GM12865 (cell line): ENCODE results near the gene NHEJ1.

Experiments used
- DNase-seq: peaks from one replicate; pipeline ENCODE4 v3.0.0; 2010; ENCODE audit warnings: low read depth
- H3K4me3 ChIP-seq: 2 replicates; pipeline ENCODE4 v1.5.1; 2011; ENCODE audit warnings: mild to moderate bottlenecking, low read depth, low read length, control low read depth
- TF ChIP-seq, protein P1 (sequence below): IDR thresholded peaks from 2 replicates; pipeline ENCODE4 v1.5.1; 2011; ENCODE audit warnings: low read length, control low read depth, low read depth, inconsistent platforms; ENCODE audit not compliant: insufficient read depth; ENCODE audit errors: missing control alignments

NHEJ1 gene

DNA sequence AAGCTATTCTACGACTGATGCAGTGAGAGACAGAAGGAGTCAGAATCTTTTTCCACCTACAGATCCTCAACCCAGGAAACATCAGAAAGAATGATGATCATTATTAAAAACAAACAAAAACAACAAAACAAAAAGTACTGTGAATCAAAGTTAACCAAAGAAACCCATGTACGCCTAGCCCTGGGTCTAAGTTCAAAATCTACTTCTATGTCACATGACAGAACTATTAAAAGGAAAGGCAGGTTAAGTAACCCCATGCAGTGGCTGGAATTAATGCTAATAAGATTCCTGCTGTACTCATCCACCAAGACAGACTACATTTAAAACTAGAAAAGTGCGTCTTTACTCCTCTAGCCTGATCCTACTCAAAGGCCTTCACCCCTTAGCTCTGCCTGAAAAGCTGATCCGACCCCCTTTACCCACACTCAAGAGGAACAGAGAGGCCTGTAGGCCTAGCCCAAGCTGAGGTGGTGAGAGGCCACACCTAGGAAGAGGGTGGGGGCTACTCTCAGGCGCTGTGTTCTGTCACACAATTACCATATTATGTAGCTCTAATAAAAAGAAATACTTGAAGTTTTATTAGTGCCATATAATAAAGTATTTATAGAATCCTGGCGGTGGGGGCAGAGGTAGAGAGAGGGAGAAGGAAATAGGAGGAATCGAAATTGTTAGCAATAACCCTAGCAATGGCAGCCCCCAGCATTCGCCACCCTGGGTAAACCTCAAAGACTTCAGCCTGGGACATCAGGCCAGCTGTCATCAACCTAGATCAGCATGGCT lies 37.1 kb downstream of the NHEJ1 start:
- no peak for DNase-seq
- no peak overlapping the region for H3K4me3 ChIP-seq
- TF ChIP-seq, protein P1, sequence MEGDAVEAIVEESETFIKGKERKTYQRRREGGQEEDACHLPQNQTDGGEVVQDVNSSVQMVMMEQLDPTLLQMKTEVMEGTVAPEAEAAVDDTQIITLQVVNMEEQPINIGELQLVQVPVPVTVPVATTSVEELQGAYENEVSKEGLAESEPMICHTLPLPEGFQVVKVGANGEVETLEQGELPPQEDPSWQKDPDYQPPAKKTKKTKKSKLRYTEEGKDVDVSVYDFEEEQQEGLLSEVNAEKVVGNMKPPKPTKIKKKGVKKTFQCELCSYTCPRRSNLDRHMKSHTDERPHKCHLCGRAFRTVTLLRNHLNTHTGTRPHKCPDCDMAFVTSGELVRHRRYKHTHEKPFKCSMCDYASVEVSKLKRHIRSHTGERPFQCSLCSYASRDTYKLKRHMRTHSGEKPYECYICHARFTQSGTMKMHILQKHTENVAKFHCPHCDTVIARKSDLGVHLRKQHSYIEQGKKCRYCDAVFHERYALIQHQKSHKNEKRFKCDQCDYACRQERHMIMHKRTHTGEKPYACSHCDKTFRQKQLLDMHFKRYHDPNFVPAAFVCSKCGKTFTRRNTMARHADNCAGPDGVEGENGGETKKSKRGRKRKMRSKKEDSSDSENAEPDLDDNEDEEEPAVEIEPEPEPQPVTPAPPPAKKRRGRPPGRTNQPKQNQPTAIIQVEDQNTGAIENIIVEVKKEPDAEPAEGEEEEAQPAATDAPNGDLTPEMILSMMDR, result no peak

DNA sequence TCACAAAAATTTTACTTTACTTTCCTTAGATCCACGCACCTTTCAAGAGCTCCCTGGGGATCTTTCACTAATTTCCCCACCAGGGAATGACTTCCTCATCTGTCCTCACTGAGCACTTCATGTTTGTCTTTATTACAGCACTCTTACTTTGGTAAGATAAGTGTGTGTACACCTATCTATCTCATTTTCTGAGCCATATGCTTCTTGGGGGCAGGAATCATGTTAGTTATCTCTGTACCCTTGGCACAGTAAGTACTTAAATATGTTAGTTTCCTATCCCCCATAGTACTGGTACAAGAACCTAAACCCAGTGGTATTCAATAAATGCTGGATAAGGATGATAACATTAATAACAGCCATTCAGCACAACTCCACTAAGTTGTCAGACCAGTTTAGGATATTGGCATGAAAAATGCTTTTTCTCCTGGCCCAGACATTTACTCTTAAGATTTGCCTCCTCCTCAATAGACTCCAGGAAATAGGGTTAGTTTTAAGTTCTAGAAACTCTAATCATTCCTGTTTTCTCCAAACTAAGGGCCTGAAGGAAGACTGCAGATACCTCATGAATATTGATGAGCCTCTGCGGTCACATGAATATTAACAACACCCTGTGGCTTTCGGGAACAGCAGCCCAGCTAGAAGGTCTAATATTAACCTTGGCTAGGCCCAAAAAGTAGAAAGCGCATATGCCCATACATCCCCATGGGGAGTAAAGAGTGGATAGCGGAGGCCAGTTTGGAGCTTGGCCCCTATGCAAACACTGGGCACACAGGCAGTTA lies 38.2 kb downstream of the NHEJ1 start:
- DNase-seq, result no peak
- TF ChIP-seq, protein P1, result no peak
- no peak overlapping the region for H3K4me3 ChIP-seq

- no peak for DNase-seq
- no peak overlapping the region for H3K4me3 ChIP-seq
- TF ChIP-seq, protein P1, result no peak
These were observed 40.5 kb downstream of the NHEJ1 start for GRCh38 chr2:219120082-219120481.

GRCh38 chr2:219119422-219120043 lies 41.1 kb downstream of the NHEJ1 start:
- peak; percentile 62 for DNase-seq
- no peak overlapping the region for H3K4me3 ChIP-seq
- TF ChIP-seq, protein P1, result peak; percentile 64

- no peak for DNase-seq
- no peak overlapping the region for H3K4me3 ChIP-seq
- TF ChIP-seq, protein P1, result no peak
These were observed 42.1 kb downstream of the NHEJ1 start for GRCh38 chr2:219118504-219118903.

DNA sequence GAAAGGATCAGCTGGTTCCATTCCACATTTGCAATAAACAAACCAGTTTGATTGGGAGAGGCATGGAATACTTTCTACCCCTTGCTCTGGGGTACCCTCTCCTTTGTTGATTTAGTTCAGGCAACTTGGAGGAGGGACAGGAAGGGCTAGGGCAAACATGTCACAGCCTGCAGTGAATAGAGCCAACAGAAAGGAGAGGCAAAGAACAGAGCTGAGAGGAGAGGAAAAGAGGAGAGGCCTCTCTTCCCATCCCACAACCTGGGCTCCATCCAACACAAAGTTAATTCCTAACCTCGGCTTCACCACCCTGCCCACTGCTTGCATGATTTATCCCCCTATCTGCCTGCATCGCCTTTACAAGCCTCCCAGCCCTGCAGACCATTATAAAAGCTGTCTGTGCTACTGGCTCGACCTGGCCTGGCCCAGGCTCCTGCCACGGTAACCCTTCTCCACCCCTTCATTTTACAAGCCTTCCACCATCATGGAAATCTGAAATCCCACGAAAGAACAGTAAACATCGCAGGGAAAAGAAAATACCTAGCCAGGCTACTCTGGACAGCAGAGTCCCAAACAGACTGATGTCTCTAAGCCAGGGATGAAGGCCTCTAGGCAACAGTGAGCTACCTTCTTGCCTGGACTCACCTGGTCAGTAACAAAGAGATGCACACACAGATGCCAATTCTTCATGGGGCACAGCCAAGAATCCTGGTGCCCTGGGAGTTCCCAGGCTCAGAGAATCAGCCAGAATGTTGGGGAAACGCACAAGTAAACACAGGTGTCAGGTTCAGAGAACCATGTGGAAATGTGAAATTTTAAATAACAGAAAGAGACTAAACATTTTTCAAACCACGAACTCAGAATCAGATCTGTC lies 43.6 kb downstream of the NHEJ1 start:
- no peak overlapping the region for H3K4me3 ChIP-seq
- TF ChIP-seq, protein P1, result no peak
- DNase-seq, result no peak
